Endodermal cell (in vitro differentiated cells): ENCODE results near the gene CDH4. TPM values are rescaled to one million over a fixed set of nuclear protein-coding genes. Genes with fewer than 3 reads are reported as not detected.
A peak's percentile ranks its signal among the peaks of the same experiment; 100 is the strongest.

Experiments
- DNase-seq: peaks from one replicate; pipeline ENCODE4 v3.0.0-alpha.2; 2017
- H3K27ac ChIP-seq: 2 replicates; pipeline ENCODE4 v1.5.1; 2013; ENCODE audit warnings: mild to moderate bottlenecking, low read depth, low read length, moderate library complexity
- H3K27me3 ChIP-seq: 2 replicates; pipeline ENCODE4 v1.6.1; 2013; ENCODE audit warnings: mild to moderate bottlenecking, low read length, moderate library complexity; ENCODE audit not compliant: insufficient read depth, control insufficient read depth, poor library complexity, severe bottlenecking
- H3K36me3 ChIP-seq: 2 replicates; pipeline ENCODE4 v1.7.0; 2013; ENCODE audit warnings: mild to moderate bottlenecking, low read length, moderate library complexity; ENCODE audit not compliant: control insufficient read depth, insufficient read depth
- H3K4me1 ChIP-seq: one replicate; pipeline ENCODE4 v1.7.0; 2013; ENCODE audit warnings: low read length; ENCODE audit not compliant: control insufficient read depth, insufficient read depth
- H3K4me3 ChIP-seq: 2 replicates; pipeline ENCODE4 v1.5.1; 2013; ENCODE audit warnings: mild to moderate bottlenecking, low read length, moderate library complexity
- H3K9ac ChIP-seq: 2 replicates; pipeline ENCODE4 v1.6.1; 2013; ENCODE audit warnings: mild to moderate bottlenecking, low read length, moderate library complexity; ENCODE audit not compliant: poor library complexity, severe bottlenecking; ENCODE audit errors: extremely low read depth
- H3K9me3 ChIP-seq: 2 replicates; pipeline ENCODE4 v1.6.1; 2013; ENCODE audit warnings: mild to moderate bottlenecking, low read length, moderate library complexity; ENCODE audit not compliant: control insufficient read depth
- H3K27ac Mint-ChIP-seq: 2 replicates; pipeline ENCODE4 v1.8.0; 2020; ENCODE audit warnings: mixed read lengths
- H3K27me3 Mint-ChIP-seq: 2 replicates; pipeline ENCODE4 v1.8.0; 2021; ENCODE audit warnings: mild to moderate bottlenecking, mixed read lengths; ENCODE audit not compliant: insufficient read depth
- H3K36me3 Mint-ChIP-seq: 2 replicates; pipeline ENCODE4 v1.8.0; 2020; ENCODE audit warnings: low read depth, mixed read lengths
- H3K4me1 Mint-ChIP-seq: 2 replicates; pipeline ENCODE4 v1.8.0; 2020; ENCODE audit warnings: mixed read lengths
- H3K4me3 Mint-ChIP-seq: 2 replicates; pipeline ENCODE4 v1.8.0; 2020; ENCODE audit warnings: mild to moderate bottlenecking, moderate library complexity, mixed read lengths
- H3K9me3 Mint-ChIP-seq: 2 replicates; pipeline ENCODE4 v1.8.0; 2020; ENCODE audit warnings: mild to moderate bottlenecking, mixed read lengths
- WGBS, 2 experiments: methylation state at CpG; one replicate each; pipeline versions ENCODE4 v1.1.5 to v1.1.7; 2013; ENCODE audit warnings: missing lambda C conversion rate in 2 of 2, mixed read lengths in 1 of 2; ENCODE audit not compliant: insufficient coverage in 1 of 2, insufficient read length in 1 of 2; 5-methylcytosine and 5-hydroxymethylcytosine counted together
- total RNA-seq, 2 donors: library from RNA; stranded (reverse); fragmentation: NEBNext Ultra II Directional in 1 of 2; extraction: Animal tissue kit (Norgen Biotek cat#: 25700) in 1 of 2; gene quantifications; 2 replicates in 1 of 2; 3 replicates in 1 of 2; pipeline ENCODE4 v1.2.1, GENCODE V29; 2021
- TF ChIP-seq, protein P1 (sequence below): fragments of 200-600 bp; sonication (generic); conservative IDR thresholded peaks from 2 replicates; pipeline ENCODE4 v1.5.0; 2021; ENCODE audit warnings: antibody characterized with exemption, mild to moderate bottlenecking

The CDH4 gene
- total RNA-seq, 2 donors from 2014 or later, result 1.8 to 5.8 TPM

DNA sequence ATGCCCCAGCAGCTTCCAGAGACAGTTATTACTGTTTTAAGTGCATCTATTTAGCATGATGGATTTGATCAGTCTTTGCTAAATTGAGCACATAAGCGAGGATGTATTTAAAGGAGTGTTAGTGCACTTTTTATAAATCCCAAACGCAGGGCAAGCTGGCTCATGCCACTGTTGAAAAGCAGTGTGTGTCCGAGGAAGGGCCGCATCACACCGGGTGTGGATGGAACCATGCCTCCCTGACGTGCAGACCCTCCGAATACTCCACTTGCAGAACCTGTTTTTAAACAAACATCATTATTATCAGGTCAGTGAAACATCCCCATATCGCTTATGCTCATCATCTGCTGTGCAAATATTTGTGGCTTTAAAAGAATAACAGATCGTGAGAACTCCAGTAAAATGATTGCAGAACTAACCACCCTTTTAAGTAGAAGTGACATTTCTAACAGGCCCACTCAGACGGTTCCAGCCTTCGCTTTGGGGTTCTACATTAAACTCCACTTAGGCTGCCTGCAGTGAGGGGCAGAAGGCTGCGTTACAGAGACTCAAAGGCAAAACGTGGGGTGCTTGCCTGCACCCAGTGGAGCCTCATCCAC, 190.1 kb downstream of the CDH4 start:
- no peaks in the 10 kb centered on the region for H3K27me3 ChIP-seq
- H3K36me3 ChIP-seq, result no peaks in the 10 kb centered on the region
- no peaks in the 10 kb centered on the region for H3K9me3 Mint-ChIP-seq
- no peak overlapping the region for H3K9ac ChIP-seq
- no peak overlapping the region for H3K27ac Mint-ChIP-seq
- peaks cover 34% of the 10 kb centered on the region for H3K4me1 Mint-ChIP-seq
- no peaks in the 10 kb centered on the region for H3K9me3 ChIP-seq
- no peak overlapping the region for H3K4me3 ChIP-seq
- no peak overlapping the region for H3K4me3 Mint-ChIP-seq
- H3K27ac ChIP-seq, result peak overlapping the region; percentile 33
- no peaks in the 10 kb centered on the region for H3K27me3 Mint-ChIP-seq
- H3K4me1 ChIP-seq, result peaks cover 15% of the 10 kb centered on the region
- WGBS, 2 experiments, result 85 to 87% methylated on average over 12 to 13 of the region's 13 CpGs
- no peak for DNase-seq
- no peaks in the 10 kb centered on the region for H3K36me3 Mint-ChIP-seq
- TF ChIP-seq, protein P1, sequence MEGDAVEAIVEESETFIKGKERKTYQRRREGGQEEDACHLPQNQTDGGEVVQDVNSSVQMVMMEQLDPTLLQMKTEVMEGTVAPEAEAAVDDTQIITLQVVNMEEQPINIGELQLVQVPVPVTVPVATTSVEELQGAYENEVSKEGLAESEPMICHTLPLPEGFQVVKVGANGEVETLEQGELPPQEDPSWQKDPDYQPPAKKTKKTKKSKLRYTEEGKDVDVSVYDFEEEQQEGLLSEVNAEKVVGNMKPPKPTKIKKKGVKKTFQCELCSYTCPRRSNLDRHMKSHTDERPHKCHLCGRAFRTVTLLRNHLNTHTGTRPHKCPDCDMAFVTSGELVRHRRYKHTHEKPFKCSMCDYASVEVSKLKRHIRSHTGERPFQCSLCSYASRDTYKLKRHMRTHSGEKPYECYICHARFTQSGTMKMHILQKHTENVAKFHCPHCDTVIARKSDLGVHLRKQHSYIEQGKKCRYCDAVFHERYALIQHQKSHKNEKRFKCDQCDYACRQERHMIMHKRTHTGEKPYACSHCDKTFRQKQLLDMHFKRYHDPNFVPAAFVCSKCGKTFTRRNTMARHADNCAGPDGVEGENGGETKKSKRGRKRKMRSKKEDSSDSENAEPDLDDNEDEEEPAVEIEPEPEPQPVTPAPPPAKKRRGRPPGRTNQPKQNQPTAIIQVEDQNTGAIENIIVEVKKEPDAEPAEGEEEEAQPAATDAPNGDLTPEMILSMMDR, result no peak

DNA sequence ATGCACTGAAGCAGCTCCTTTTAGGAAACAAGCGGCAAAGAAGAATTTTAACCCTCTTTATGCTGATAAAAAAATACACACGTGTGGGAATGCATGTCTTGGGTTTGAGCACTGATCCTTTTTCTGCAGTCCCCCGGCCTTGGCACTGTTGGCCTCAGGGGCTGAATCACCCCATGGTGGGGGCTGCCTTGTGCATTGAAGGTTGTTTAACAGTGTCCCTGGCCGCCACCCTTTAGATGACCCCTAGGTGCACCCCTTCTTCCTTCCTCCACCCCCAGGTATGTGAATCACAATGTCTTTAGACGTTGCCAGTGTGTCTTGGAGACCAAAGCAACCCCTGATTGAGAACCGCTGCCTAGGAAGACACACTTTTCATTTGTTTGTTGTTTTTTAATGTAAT, 190.7 kb downstream of the CDH4 start:
- Mint-ChIP-seq H3K27ac (no peak overlapping the region), H3K9me3 (no peaks in the 10 kb centered on the region), H3K4me3 (no peak overlapping the region), H3K36me3 (no peaks in the 10 kb centered on the region), H3K27me3 (no peaks in the 10 kb centered on the region), H3K4me1 (peaks cover 33% of the 10 kb centered on the region)
- 63 to 68% methylated on average over 4 to 6 of the region's 6 CpGs for WGBS, 2 experiments
- no peak for DNase-seq
- H3K4me3 ChIP-seq, result no peak overlapping the region
- H3K9ac ChIP-seq, result no peak overlapping the region
- no peaks in the 10 kb centered on the region for H3K9me3 ChIP-seq
- H3K27ac ChIP-seq, result peak overlapping the region; percentile 33
- peaks cover 10% of the 10 kb centered on the region for H3K4me1 ChIP-seq
- TF ChIP-seq, protein P1, result no peak
- H3K36me3 ChIP-seq, result no peaks in the 10 kb centered on the region
- no peaks in the 10 kb centered on the region for H3K27me3 ChIP-seq

DNA sequence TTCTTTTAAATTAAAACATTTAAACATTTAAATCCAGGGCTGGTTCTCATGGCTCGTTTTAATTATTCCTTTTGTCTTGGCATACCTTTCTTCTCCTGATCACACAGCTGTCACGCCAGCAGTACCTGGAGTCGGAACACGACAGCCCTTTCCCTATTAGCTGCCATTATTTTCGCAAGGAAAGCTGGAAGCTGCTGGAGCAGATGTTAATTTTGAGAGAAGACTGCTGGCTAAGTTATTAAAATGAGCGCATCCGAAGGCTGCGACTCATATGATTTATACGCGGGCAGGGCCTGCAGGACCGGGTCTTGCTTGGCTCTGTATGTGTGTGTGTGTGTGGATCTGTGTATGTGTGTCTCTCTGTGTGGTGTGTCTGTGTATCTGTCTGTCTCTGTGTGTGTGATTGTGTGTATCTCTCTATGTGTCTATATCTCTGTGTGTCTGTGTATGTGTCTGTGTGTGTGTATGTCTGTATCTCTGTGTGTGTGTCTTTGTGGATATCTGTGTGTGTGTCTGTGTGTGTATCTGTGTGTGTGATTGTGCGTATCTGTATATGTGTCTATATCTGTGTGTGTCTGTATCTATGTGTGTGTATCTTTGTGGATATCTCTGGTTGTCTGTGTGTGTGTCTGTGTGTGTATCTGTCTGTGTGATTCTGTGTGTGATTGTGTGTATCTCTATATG, 191.5 kb downstream of the CDH4 start:
- no peaks in the 10 kb centered on the region for H3K36me3 ChIP-seq
- Mint-ChIP-seq H3K36me3 (no peaks in the 10 kb centered on the region), H3K4me3 (no peak overlapping the region), H3K9me3 (no peaks in the 10 kb centered on the region), H3K27ac (no peak overlapping the region), H3K4me1 (peaks cover 35% of the 10 kb centered on the region), H3K27me3 (no peaks in the 10 kb centered on the region)
- no peak for DNase-seq
- TF ChIP-seq, protein P1, result no peak
- no peak overlapping the region for H3K4me3 ChIP-seq
- 76 to 80% methylated on average over 7 to 12 of the region's 12 CpGs for WGBS, 2 experiments
- H3K9ac ChIP-seq, result no peak overlapping the region
- peaks cover 17% of the 10 kb centered on the region for H3K4me1 ChIP-seq
- H3K27me3 ChIP-seq, result no peaks in the 10 kb centered on the region
- H3K9me3 ChIP-seq, result no peaks in the 10 kb centered on the region
- H3K27ac ChIP-seq, result no peak overlapping the region
